K562 (cell line): ENCODE data around the gene TAS2R4. TPM values are rescaled to one million over a fixed set of nuclear protein-coding genes. Genes with fewer than 3 reads are reported as not detected.

Experiments used
- ATAC-seq: fragments of 200-7000 bp; cut with Tn5 transposase; 3 replicates; pipeline ENCODE4 v1.9.1; 2020; ENCODE audit warnings: moderate library complexity
- BruUV-seq: library from RNA; stranded (reverse); fragments of 400-500 nt; replicated peaks from 2 replicates; lab custom pipeline; 2021; lab: Mats Ljungman, UMichigan
- CTCF ChIA-PET: fragments of 300-600 bp; formaldehyde crosslinking; extraction: SDS; loops from one replicate; lab custom pipeline; 2021; ENCODE audit warnings: low intra/inter-chr PET ratio; lab: Yijun Ruan, JAX
- POLR2A ChIA-PET: fragments of 300-600, 350-650 bp; sonication (Branson Sonifier 250); formaldehyde crosslinking; extraction: SDS; loops from one replicate; lab custom pipeline; 2021; ENCODE audit warnings: antibody characterized with exemption, inconsistent platforms; lab: Yijun Ruan, JAX
- DNase-seq, 4 experiments: peaks; one replicate each; pipeline versions ENCODE4 v3.0.0 to v3.0.0-alpha.2; 2011 to 2018; ENCODE audit warnings: low spot score in 3 of 4, mixed read lengths in 3 of 4; ENCODE audit errors: extremely low read depth in 1 of 4
- FAIRE-seq: peaks from 2 replicates; lab custom pipeline; 2011; peaks lifted over from hg19 to GRCh38; lab: Jason Lieb, UNC
- H2AFZ ChIP-seq: 2 replicates; pipeline ENCODE4 v1.6.0; 2011; ENCODE audit warnings: low read depth, low read length, control low read depth, inconsistent platforms
- H3K27ac ChIP-seq: fragments of 200-600 bp; 3 replicates; pipeline ENCODE4 v1.8.0; 2011; ENCODE audit warnings: low read depth, mild to moderate bottlenecking, control low read depth, inconsistent platforms, low read length, moderate library complexity, mixed read lengths; ENCODE audit errors: extremely low read depth
- H3K27me3 ChIP-seq, 2 experiments: fragments of 300-600 bp in 1 of 2; 2 replicates in 1 of 2; 3 replicates in 1 of 2; pipeline versions ENCODE4 v1.6.0 to v1.8.0; 2011; ENCODE audit warnings: inconsistent platforms in 2 of 2, low read length in 2 of 2, mild to moderate bottlenecking in 1 of 2, mixed read lengths in 1 of 2, moderate library complexity in 1 of 2; ENCODE audit not compliant: control insufficient read depth in 2 of 2, insufficient read depth in 2 of 2
- H3K36me3 ChIP-seq: fragments of 300-600 bp; 3 replicates; pipeline ENCODE4 v1.8.0; 2011; ENCODE audit warnings: mild to moderate bottlenecking, low read length, inconsistent platforms; ENCODE audit not compliant: control insufficient read depth, insufficient read depth
- H3K4me1 ChIP-seq, 2 experiments: fragments of 200-600 bp in 1 of 2; replicated peaks in 1 of 2; 2 replicates in 1 of 2; 3 replicates in 1 of 2; pipeline versions ENCODE4 v1.5.1 to v1.8.0; 2011; ENCODE audit warnings: inconsistent platforms in 2 of 2, low read length in 2 of 2, mild to moderate bottlenecking in 1 of 2, mixed read lengths in 1 of 2, moderate library complexity in 1 of 2; ENCODE audit not compliant: control insufficient read depth in 2 of 2, insufficient read depth in 2 of 2
- H3K4me2 ChIP-seq: 2 replicates; pipeline ENCODE4 v1.6.1; 2011; ENCODE audit warnings: low read length, control low read depth, inconsistent platforms, mixed read lengths; ENCODE audit not compliant: insufficient read depth
- H3K4me3 ChIP-seq: fragments of 200-600 bp; sonication (generic), shearing (Covaris generic); 2 replicates; pipeline ENCODE4 v1.5.1; 2016; ENCODE audit warnings: control low read depth, inconsistent platforms
- H3K79me2 ChIP-seq: fragments of 200-600 bp; 3 replicates; pipeline ENCODE4 v1.8.0; 2011; ENCODE audit warnings: low read length, inconsistent platforms; ENCODE audit not compliant: control insufficient read depth, insufficient read depth
- H3K9ac ChIP-seq, 2 experiments: 2 replicates each; pipeline versions ENCODE4 v1.6.0 to v1.6.1; 2011; ENCODE audit warnings: low read depth in 2 of 2, low read length in 2 of 2, control low read depth in 1 of 2, inconsistent platforms in 1 of 2, mild to moderate bottlenecking in 1 of 2, mixed read lengths in 1 of 2; ENCODE audit not compliant: insufficient read depth in 1 of 2
- H3K9me1 ChIP-seq: one replicate; pipeline ENCODE4 v1.6.0; 2011; ENCODE audit warnings: inconsistent platforms, mild to moderate bottlenecking, low read length, moderate library complexity; ENCODE audit not compliant: control insufficient read depth, insufficient read depth
- H3K9me3 ChIP-seq: replicated peaks from 2 replicates; pipeline ENCODE4 v1.5.1; 2011; ENCODE audit warnings: low read depth, low read length, inconsistent platforms; ENCODE audit not compliant: control insufficient read depth, insufficient read depth
- H4K20me1 ChIP-seq: replicated peaks from 2 replicates; pipeline ENCODE4 v1.6.1; 2011; ENCODE audit warnings: low read length, inconsistent platforms, mixed read lengths; ENCODE audit not compliant: control insufficient read depth, insufficient read depth
- C11orf30 ChIP-seq: fragments of 450-650 bp; IDR thresholded peaks from 2 replicates; pipeline ENCODE4 v1.6.1; 2016; ENCODE audit warnings: low read depth, mild to moderate bottlenecking
- CCNT2 ChIP-seq: IDR thresholded peaks from 2 replicates; pipeline ENCODE4 v1.6.1; 2011; ENCODE audit warnings: borderline replicate concordance, low read depth, mild to moderate bottlenecking, moderate library complexity, mixed read lengths, low read length; ENCODE audit not compliant: insufficient read length; ENCODE audit errors: extremely low read depth
- CSDE1 ChIP-seq, 2 experiments: fragments of 450-650 bp; IDR thresholded peaks; 2 replicates each; pipeline ENCODE4 v1.6.1; 2016; ENCODE audit warnings: mild to moderate bottlenecking in 1 of 2
- IFI16 ChIP-seq: fragments of 250-450 bp; sonication (Bioruptor Pico); IDR thresholded peaks from 2 replicates; pipeline ENCODE4 v2.1.2; 2022; ENCODE audit warnings: mild to moderate bottlenecking, inconsistent platforms
- KDM4B ChIP-seq, 2 experiments: fragments of 450-650 bp in 1 of 2; sonication (generic) in 1 of 2; IDR thresholded peaks; 2 replicates each; pipeline ENCODE4 v1.6.1; 2016 to 2017; ENCODE audit warnings: borderline replicate concordance in 2 of 2, antibody characterized with exemption in 1 of 2, low read depth in 1 of 2, mild to moderate bottlenecking in 1 of 2
- MTF1 ChIP-seq: fragments of 250-450 bp; sonication (Bioruptor Pico); IDR thresholded peaks from 2 replicates; pipeline ENCODE4 v1.9.0; 2021; ENCODE audit warnings: moderate library complexity, mild to moderate bottlenecking, inconsistent platforms, borderline replicate concordance
- RBBP5 ChIP-seq: fragments of 200-600 bp; sonication (generic); IDR thresholded peaks from 2 replicates; pipeline ENCODE4 v1.6.1; 2012; ENCODE audit warnings: borderline replicate concordance, mild to moderate bottlenecking, low read length, control low read depth, inconsistent platforms; ENCODE audit not compliant: insufficient read depth, poor library complexity, severe bottlenecking
- RFX1 ChIP-seq: fragments of 450-650 bp; IDR thresholded peaks from 2 replicates; pipeline ENCODE4 v1.6.1; 2016; ENCODE audit warnings: mild to moderate bottlenecking, moderate library complexity
- TFAM ChIP-seq: fragments of 250-450 bp; sonication (Bioruptor Pico); conservative IDR thresholded peaks from 2 replicates; pipeline ENCODE4 v1.5.0; 2021; ENCODE audit warnings: mild to moderate bottlenecking, moderate library complexity
- WGBS: fragments of 100-300 bp; shearing (Covaris generic); methylation state at CpG from one replicate; pipeline ENCODE4 v1.1.6; 2016; ENCODE audit warnings: low coverage, mixed read lengths; ENCODE audit not compliant: insufficient coverage; ENCODE audit errors: missing lambda C conversion rate; 5-methylcytosine and 5-hydroxymethylcytosine counted together
- in situ Hi-C: fragments of 300-500 bp; cut with MboI; formaldehyde crosslinking; loops from 4 replicates; pipeline ENCODE4 v1.15.0; 2018; ENCODE audit warnings: inconsistent platforms, mixed read lengths
- intact Hi-C: fragments of 100-400 bp; cut with micrococcal nuclease; formaldehyde crosslinking; loops from 2 replicates; pipeline ENCODE4 v1.14.2; 2022
- polyA plus RNA-seq, 8 experiments: library from polyadenylated mRNA; depleted of rRNA in 4 of 8; stranded (reverse) in 5 of 8; unstranded in 3 of 8; fragments of >200 nt; fragmentation: Nextera tagmentation in 2 of 8; fragmentation: Illumina TruSeq in 1 of 8; extraction: Ambion mirVana in 2 of 8; extraction: Trizol in 1 of 8; gene quantifications; 2 replicates each; pipeline versions ENCODE4 v1.2.1 to v1.2.3, GENCODE V29; 2011 to 2014; ENCODE audit warnings: inconsistent platforms in 1 of 8, missing spikeins in 1 of 8
- total RNA-seq, 7 experiments: library from RNA; depleted of rRNA in 6 of 7; stranded (reverse); fragments of >200 nt in 6 of 7; fragmentation: Illumina TruSeq in 2 of 7; extraction: Trizol in 2 of 7; gene quantifications; 2 replicates each; pipeline versions ENCODE4 v1.2.1 to v1.2.3, GENCODE V29; 2011 to 2021; ENCODE audit warnings: low replicate concordance in 1 of 7
- TF ChIP-seq, protein P1 (sequence below): fragments of 250-450 bp; sonication (Bioruptor Pico); IDR thresholded peaks from 2 replicates; pipeline ENCODE4 v1.4.0; 2020; ENCODE audit warnings: mild to moderate bottlenecking, moderate library complexity
- TF ChIP-seq, protein P2 (sequence below): fragments of 450-650 bp; formaldehyde crosslinking; IDR thresholded peaks from 2 replicates; pipeline ENCODE4 v1.4.0; 2022; ENCODE audit warnings: missing genetic modification characterization
- TF ChIP-seq, protein P3 (sequence below): fragments of 200-800 bp; sonication (Bioruptor generic); IDR thresholded peaks from 2 replicates; pipeline ENCODE4 v1.6.1; 2016; ENCODE audit warnings: missing genetic modification characterization, missing compliant biosample characterization

The TAS2R4 gene
- total and polyA plus RNA-seq, 9 of the 15 experiments (the other 6 are each of a cell fraction or from before 2014, with no cell fraction given): 0.04 to 2.1 (median 0.68) TPM

DNA sequence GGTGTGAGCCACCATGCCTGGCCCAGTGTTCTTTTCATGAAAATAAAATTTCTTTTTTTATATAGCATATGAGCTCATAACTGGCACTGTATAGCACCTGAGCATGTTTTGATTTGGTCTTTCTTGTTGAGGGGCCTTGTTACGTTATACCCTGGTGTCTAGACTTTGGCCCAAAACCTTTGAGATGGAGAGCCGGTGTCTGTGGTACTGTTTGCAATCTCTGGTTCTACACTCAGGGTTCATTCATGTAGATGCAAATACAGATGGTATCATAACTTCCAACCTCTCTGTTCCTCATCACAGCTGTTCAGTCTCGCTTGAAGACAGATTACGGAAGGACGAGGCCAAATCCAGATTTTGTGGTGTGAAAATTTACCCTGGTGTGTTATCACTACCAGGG, 13.4 kb downstream of the TAS2R4 start, which contains the start of gene TAS2R5 (continued):
- TF ChIP-seq KDM4B (IDR thresholded peaks at IDR 0.05; ENCODE audit: borderline replicate concordance in 2 of 2, low read depth in 1 of 2): no peak
- TF ChIP-seq, protein P1, sequence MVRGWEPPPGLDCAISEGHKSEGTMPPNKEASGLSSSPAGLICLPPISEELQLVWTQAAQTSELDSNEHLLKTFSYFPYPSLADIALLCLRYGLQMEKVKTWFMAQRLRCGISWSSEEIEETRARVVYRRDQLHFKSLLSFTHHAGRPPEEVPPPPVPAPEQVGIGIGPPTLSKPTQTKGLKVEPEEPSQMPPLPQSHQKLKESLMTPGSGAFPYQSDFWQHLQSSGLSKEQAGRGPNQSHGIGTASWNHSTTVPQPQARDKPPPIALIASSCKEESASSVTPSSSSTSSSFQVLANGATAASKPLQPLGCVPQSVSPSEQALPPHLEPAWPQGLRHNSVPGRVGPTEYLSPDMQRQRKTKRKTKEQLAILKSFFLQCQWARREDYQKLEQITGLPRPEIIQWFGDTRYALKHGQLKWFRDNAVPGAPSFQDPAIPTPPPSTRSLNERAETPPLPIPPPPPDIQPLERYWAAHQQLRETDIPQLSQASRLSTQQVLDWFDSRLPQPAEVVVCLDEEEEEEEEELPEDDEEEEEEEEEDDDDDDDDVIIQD (CRISPR knock-in tag): no peak
- TF ChIP-seq RFX1: no peak
- TF ChIP-seq, all 486 proteins: peak for 0

DNA sequence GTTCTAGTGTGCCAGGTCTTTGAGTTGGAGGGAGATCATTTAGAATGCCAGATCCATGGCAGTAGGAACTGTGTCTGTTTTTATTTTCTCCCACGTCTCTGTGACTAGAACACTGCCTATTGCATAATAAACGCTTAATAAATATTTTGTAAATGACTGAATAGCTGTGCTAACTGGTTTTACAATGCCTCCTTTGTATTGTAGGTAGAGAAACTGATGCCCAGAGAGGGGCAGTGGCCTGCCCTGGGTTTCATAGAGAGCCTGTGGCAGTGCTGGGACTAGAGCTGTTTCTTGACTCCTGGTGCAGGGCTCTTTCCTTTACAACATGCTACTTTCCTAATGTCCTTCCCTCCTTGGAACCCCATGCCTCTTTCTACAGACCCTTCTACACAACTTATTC, 16.1 kb downstream of the TAS2R4 start:
- H3K79me2 ChIP-seq: no peaks in the 10 kb centered on the region
- no peak for FAIRE-seq
- no peaks in the 10 kb centered on the region for H3K27me3 ChIP-seq
- peaks cover 25% of the 10 kb centered on the region; the same call in 1 of the 3 replicates for H3K36me3 ChIP-seq
- no peaks in the 10 kb centered on the region for H3K9me3 ChIP-seq
- H4K20me1 ChIP-seq: no peaks in the 10 kb centered on the region
- H3K9ac ChIP-seq: no peak overlapping the region
- no peak overlapping the region for H2AFZ ChIP-seq
- no peak overlapping the region for H3K4me2 ChIP-seq
- no peaks in the 10 kb centered on the region for H3K9me1 ChIP-seq
- H3K4me3 ChIP-seq: no peak overlapping the region
- no peak overlapping the region for H3K27ac ChIP-seq
- DNase-seq: no peak
- WGBS: 83% methylated on average over 2 of the region's 2 CpGs
- CTCF ChIA-PET: no interaction called here
- in situ Hi-C loops: no loop called here
- no peaks in the 10 kb centered on the region for H3K4me1 ChIP-seq
- no TSS peak for BruUV-seq
- POLR2A ChIA-PET: no interaction called here
- no peak for ATAC-seq
- intact Hi-C loops: no loop called here
- TF ChIP-seq IFI16 (no peak), C11orf30 (no peak), TFAM (CRISPR knock-in tag) (no peak), RBBP5 (no peak), CSDE1 (IDR thresholded peaks at IDR 0.05) (no peak), MTF1 (no peak), CCNT2 (no peak)
- TF ChIP-seq, protein P2, sequence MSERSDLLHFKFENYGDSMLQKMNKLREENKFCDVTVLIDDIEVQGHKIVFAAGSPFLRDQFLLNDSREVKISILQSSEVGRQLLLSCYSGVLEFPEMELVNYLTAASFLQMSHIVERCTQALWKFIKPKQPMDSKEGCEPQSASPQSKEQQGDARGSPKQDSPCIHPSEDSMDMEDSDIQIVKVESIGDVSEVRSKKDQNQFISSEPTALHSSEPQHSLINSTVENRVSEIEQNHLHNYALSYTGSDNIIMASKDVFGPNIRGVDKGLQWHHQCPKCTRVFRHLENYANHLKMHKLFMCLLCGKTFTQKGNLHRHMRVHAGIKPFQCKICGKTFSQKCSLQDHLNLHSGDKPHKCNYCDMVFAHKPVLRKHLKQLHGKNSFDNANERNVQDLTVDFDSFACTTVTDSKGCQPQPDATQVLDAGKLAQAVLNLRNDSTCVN (CRISPR knock-in tag): no peak
- TF ChIP-seq, protein P3, sequence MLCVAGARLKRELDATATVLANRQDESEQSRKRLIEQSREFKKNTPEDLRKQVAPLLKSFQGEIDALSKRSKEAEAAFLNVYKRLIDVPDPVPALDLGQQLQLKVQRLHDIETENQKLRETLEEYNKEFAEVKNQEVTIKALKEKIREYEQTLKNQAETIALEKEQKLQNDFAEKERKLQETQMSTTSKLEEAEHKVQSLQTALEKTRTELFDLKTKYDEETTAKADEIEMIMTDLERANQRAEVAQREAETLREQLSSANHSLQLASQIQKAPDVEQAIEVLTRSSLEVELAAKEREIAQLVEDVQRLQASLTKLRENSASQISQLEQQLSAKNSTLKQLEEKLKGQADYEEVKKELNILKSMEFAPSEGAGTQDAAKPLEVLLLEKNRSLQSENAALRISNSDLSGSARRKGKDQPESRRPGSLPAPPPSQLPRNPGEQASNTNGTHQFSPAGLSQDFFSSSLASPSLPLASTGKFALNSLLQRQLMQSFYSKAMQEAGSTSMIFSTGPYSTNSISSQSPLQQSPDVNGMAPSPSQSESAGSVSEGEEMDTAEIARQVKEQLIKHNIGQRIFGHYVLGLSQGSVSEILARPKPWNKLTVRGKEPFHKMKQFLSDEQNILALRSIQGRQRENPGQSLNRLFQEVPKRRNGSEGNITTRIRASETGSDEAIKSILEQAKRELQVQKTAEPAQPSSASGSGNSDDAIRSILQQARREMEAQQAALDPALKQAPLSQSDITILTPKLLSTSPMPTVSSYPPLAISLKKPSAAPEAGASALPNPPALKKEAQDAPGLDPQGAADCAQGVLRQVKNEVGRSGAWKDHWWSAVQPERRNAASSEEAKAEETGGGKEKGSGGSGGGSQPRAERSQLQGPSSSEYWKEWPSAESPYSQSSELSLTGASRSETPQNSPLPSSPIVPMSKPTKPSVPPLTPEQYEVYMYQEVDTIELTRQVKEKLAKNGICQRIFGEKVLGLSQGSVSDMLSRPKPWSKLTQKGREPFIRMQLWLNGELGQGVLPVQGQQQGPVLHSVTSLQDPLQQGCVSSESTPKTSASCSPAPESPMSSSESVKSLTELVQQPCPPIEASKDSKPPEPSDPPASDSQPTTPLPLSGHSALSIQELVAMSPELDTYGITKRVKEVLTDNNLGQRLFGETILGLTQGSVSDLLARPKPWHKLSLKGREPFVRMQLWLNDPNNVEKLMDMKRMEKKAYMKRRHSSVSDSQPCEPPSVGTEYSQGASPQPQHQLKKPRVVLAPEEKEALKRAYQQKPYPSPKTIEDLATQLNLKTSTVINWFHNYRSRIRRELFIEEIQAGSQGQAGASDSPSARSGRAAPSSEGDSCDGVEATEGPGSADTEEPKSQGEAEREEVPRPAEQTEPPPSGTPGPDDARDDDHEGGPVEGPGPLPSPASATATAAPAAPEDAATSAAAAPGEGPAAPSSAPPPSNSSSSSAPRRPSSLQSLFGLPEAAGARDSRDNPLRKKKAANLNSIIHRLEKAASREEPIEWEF (CRISPR knock-in tag): no peak
